Fibroblast of villous mesenchyme (primary cell): ENCODE data around the gene SEC62. TPM values are rescaled to one million over a fixed set of nuclear protein-coding genes. Genes with fewer than 3 reads are reported as not detected.

Source experiments
- DNase-seq: peaks from one replicate; pipeline ENCODE4 v3.0.0-alpha.2; 2010; ENCODE audit warnings: low read depth
- H3K4me3 ChIP-seq: 2 replicates; pipeline ENCODE4 v1.5.1; 2011; ENCODE audit warnings: low read depth, mild to moderate bottlenecking, low read length
- total RNA-seq: library from RNA; depleted of rRNA; stranded (reverse); fragments of >200 nt; gene quantifications from 2 replicates; pipeline ENCODE4 v1.2.3, GENCODE V29; 2012
- TF ChIP-seq, protein P1 (sequence below): IDR thresholded peaks from 2 replicates; pipeline ENCODE4 v1.5.1; 2012; ENCODE audit warnings: low read depth, mild to moderate bottlenecking, low read length; ENCODE audit not compliant: insufficient read depth

The SEC62 gene
- total RNA-seq, 1 donor: 47.9 TPM

DNA sequence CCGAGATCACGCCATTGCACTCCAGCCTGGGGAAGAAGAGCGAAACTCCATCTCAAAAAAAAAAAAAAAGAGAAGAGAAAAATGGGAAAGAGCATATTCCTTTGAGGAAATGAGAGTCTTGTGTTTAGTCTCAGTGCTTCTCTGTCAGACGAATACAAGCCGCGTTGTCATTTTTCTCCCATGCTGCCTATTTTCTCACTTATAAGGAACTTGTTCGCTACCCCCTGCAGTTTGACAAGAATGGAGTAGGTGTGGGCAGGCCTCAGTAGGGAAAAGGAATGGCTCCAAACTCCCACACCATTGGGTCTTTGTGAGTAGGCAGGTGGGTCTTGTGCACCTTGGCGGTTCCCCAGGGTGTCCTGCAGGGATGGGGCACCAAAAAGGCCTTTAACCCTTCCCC lies 77.7 kb downstream of the SEC62 start:
- TF ChIP-seq, protein P1, sequence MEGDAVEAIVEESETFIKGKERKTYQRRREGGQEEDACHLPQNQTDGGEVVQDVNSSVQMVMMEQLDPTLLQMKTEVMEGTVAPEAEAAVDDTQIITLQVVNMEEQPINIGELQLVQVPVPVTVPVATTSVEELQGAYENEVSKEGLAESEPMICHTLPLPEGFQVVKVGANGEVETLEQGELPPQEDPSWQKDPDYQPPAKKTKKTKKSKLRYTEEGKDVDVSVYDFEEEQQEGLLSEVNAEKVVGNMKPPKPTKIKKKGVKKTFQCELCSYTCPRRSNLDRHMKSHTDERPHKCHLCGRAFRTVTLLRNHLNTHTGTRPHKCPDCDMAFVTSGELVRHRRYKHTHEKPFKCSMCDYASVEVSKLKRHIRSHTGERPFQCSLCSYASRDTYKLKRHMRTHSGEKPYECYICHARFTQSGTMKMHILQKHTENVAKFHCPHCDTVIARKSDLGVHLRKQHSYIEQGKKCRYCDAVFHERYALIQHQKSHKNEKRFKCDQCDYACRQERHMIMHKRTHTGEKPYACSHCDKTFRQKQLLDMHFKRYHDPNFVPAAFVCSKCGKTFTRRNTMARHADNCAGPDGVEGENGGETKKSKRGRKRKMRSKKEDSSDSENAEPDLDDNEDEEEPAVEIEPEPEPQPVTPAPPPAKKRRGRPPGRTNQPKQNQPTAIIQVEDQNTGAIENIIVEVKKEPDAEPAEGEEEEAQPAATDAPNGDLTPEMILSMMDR: no peak
- H3K4me3 ChIP-seq: no peak overlapping the region
- no peak for DNase-seq

DNA sequence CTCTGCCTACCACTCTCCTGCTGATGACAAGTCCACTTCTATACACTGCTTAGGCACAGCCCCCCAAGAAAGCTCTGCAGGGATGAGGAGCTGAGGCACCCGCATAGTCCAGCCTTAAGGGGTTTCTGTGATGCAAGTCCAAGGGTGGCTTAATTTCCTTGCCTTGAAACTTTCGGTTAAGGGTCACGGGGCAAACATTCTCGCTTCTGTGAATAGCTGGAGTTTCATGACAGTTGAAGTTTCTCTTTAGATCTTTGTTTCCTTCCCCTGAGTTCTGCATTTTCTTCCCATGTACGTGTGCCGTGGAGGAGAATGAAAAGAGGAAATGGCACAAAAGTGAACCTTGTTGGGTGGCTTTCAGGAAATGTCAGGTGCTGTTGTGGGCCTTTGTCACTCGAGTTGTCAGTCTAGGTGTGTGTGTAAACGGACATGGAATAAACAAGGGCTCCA lies 78.2 kb downstream of the SEC62 start:
- H3K4me3 ChIP-seq: no peak overlapping the region
- no peak for DNase-seq
- TF ChIP-seq, protein P1: no peak

DNA sequence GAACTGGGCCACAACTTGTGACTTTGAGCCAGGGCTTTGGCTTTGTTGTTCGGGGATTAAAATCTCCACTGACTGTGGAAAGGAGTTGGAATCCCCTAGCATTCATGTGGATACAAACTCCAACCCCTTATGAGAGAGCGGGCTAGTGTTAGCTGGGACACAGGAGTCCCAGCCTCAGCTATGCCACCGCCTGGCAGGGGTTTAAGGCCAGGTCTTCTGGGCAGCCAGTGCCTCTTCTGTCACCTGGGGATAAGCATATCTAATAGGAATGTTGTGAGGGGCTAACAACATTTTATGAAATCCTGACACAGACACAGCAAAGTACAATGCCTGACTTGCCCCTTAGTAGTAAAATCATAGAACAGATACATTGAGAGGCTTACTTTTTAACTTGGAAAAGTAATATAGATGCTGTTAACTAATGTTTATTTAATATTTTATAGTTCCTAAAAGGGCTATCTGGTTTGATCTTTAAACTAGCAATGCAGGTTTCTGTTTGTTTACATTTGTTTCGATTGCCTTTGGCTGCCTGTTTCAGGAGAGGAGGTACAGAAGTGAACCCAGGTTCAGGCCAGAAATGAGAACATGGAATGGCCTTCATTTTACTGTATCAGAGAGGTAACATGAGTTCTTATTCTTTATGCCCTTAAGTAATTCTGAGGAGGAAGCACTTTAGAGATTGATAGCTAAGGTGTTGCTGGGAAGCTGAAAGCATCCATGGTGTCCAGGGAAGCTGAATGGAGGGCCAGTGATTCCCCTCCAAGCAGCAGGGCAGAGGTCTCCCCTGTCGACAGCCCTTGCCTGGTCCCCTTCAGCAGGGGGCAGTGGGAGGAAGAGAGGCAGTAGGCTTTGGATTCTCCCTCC lies 79.9 kb downstream of the SEC62 start:
- DNase-seq: no peak
- TF ChIP-seq, protein P1: no peak
- no peak overlapping the region for H3K4me3 ChIP-seq

DNA sequence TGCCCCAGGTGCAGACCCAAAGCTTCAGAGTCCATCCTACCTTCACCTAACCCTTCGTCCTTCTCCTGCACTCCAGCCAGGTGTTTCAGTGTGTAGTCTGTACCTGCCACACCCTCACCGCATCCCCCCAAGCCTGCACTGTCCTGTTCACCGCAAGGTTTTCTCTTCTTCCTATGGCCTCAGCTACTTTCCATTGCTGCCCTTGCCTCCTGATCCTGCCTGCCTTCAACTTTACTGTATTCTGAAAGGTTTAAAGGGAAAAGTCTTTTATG lies 80.5 kb downstream of the SEC62 start:
- DNase-seq: no peak
- TF ChIP-seq, protein P1: no peak
- H3K4me3 ChIP-seq: no peak overlapping the region

Other genes starting within 250 kb of the SEC62 start
- 168 and 175 TPM in 2 replicates for gene TERC, start 201.7 kb upstream of the SEC62 start, total RNA-seq
- 2.9 and 5.2 TPM in 2 replicates for gene ACTRT3, start 197.2 kb upstream of the SEC62 start, total RNA-seq
- gene MYNN, start 193.4 kb upstream of the SEC62 start, total RNA-seq: 20.9 and 25.5 TPM in 2 replicates
- gene LRRIQ4, start 153.9 kb upstream of the SEC62 start, total RNA-seq: 0.32 TPM in 1 of 2 replicates, not detected in the other
- gene LRRC34, start 153.9 kb upstream of the SEC62 start, total RNA-seq: 3.5 and 4.3 TPM in 2 replicates
- not detected in 2 replicates for gene LRRC31, start 96.9 kb upstream of the SEC62 start, total RNA-seq
- gene SAMD7, start 55.2 kb upstream of the SEC62 start, total RNA-seq: not detected in 2 replicates
- under 0.01 and 0.43 TPM in 2 replicates for gene GPR160, start 71.2 kb downstream of the SEC62 start, total RNA-seq
- gene PHC3, start 214.9 kb downstream of the SEC62 start, total RNA-seq: 37.0 and 51.4 TPM in 2 replicates